Hepatocyte (in vitro differentiated cells): ENCODE data around the gene ZNF648. TPM values are rescaled to one million over a fixed set of nuclear protein-coding genes. Genes with fewer than 3 reads are reported as not detected.

ENCODE experiments used
- DNase-seq: peaks from one replicate; pipeline ENCODE4 v3.0.0-alpha.2; 2016; ENCODE audit warnings: low spot score
- H2AFZ ChIP-seq: fragments of 200-600 bp; sonication (generic); 2 replicates; pipeline ENCODE4 v1.6.0; 2016; ENCODE audit warnings: antibody characterized with exemption, mild to moderate bottlenecking
- H3K27ac ChIP-seq: fragments of 200-600 bp; sonication (generic); 2 replicates; pipeline ENCODE4 v1.5.1; 2016; ENCODE audit warnings: mild to moderate bottlenecking
- H3K27me3 ChIP-seq: fragments of 200-600 bp; sonication (generic); 2 replicates; pipeline ENCODE4 v1.6.1; 2016
- H3K36me3 ChIP-seq: fragments of 200-600 bp; sonication (generic); replicated peaks from 2 replicates; pipeline ENCODE4 v1.5.1; 2016; ENCODE audit warnings: low read depth; ENCODE audit not compliant: insufficient read depth
- H3K4me1 ChIP-seq: fragments of 200-600 bp; sonication (generic); 2 replicates; pipeline ENCODE4 v1.5.1; 2016; ENCODE audit warnings: mild to moderate bottlenecking, moderate library complexity; ENCODE audit not compliant: insufficient read depth
- H3K4me2 ChIP-seq: fragments of 200-600 bp; sonication (generic); 2 replicates; pipeline ENCODE4 v1.6.0; 2016
- H3K4me3 ChIP-seq: fragments of 200-600 bp; sonication (generic); 2 replicates; pipeline ENCODE4 v1.5.1; 2016; ENCODE audit warnings: mild to moderate bottlenecking
- H3K79me2 ChIP-seq: fragments of 200-600 bp; sonication (generic); 2 replicates; pipeline ENCODE4 v1.6.0; 2017; ENCODE audit warnings: mild to moderate bottlenecking
- H3K9me2 ChIP-seq: fragments of 200-600 bp; sonication (generic); replicated peaks from 2 replicates; pipeline ENCODE4 v1.6.0; 2017; ENCODE audit warnings: mild to moderate bottlenecking; ENCODE audit not compliant: insufficient read depth
- H3K9me3 ChIP-seq: fragments of 200-600 bp; sonication (generic); 2 replicates; pipeline ENCODE4 v1.5.1; 2016; ENCODE audit warnings: low read depth, mild to moderate bottlenecking
- H4K20me1 ChIP-seq: fragments of 200-600 bp; sonication (generic); 2 replicates; pipeline ENCODE4 v1.6.0; 2016; ENCODE audit warnings: mild to moderate bottlenecking; ENCODE audit not compliant: insufficient read depth, poor library complexity, severe bottlenecking
- EZH2 ChIP-seq: fragments of 200-600 bp; sonication (generic); IDR thresholded peaks from 2 replicates; pipeline ENCODE4 v1.6.1; 2016; ENCODE audit warnings: antibody characterized with exemption, mild to moderate bottlenecking, borderline replicate concordance
- EZH2phosphoT487 ChIP-seq: fragments of 200-600 bp; sonication (generic); IDR thresholded peaks from one replicate; pipeline ENCODE4 v1.6.1; 2018; ENCODE audit warnings: antibody characterized with exemption, mild to moderate bottlenecking, low read depth, moderate library complexity; ENCODE audit not compliant: unreplicated experiment, severe bottlenecking
- WGBS: methylation state at CpG from one replicate; pipeline ENCODE4 v1.1.6; 2016; ENCODE audit warnings: low lambda C conversion rate; ENCODE audit errors: missing lambda C conversion rate; 5-methylcytosine and 5-hydroxymethylcytosine counted together
- polyA plus RNA-seq: library from polyadenylated mRNA; unstranded; fragments of >200 nt; fragmentation: Nextera tagmentation; extraction: Ambion mirVana; gene quantifications from 2 replicates; pipeline ENCODE4 v1.2.1, GENCODE V29; 2016
- total RNA-seq: library from RNA; depleted of rRNA; stranded (reverse); fragments of >200 nt; gene quantifications from 2 replicates; pipeline ENCODE4 v1.2.3, GENCODE V29; 2014
- TF ChIP-seq, protein P1 (sequence below): fragments of 200-600 bp; sonication (generic); IDR thresholded peaks from 2 replicates; pipeline ENCODE4 v1.5.1; 2016; ENCODE audit warnings: antibody characterized with exemption, mild to moderate bottlenecking; ENCODE audit not compliant: poor library complexity

ZNF648 gene
- total and polyA plus RNA-seq, 2 experiments from 2014 or later: 0.23 TPM; not detected in 1

DNA sequence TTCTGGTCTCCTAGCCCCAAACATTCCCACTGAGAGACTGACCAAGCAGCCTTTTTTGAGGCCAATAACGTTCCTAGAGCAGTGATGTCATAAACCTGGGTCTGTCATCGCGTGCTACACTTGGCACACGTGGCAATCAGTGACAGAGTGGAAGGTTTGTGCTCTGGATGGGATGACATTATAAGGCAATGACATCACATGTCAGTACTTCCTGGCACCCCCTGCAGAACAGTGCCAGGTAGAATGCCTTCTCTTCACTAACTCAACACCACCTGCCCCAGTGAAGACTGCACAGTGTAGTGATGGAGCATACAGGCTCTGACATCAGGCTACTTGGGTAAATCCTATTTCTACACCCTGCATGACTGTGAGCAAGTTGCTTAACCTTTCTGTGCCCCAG is 5.4 kb upstream of the ZNF648 start:
- no peaks in the 10 kb centered on the region for H3K27me3 ChIP-seq
- H3K9me3 ChIP-seq: no peaks in the 10 kb centered on the region
- H2AFZ ChIP-seq: no peak overlapping the region
- DNase-seq: no peak
- H3K27ac ChIP-seq: no peak overlapping the region
- no peaks in the 10 kb centered on the region for H4K20me1 ChIP-seq
- no peaks in the 10 kb centered on the region for H3K36me3 ChIP-seq
- H3K9me2 ChIP-seq: no peaks in the 10 kb centered on the region
- 78% methylated on average over 4 of the region's 4 CpGs for WGBS
- H3K4me3 ChIP-seq: no peak overlapping the region
- TF ChIP-seq EZH2phosphoT487 (no peak), EZH2 (no peak)
- TF ChIP-seq, protein P1, sequence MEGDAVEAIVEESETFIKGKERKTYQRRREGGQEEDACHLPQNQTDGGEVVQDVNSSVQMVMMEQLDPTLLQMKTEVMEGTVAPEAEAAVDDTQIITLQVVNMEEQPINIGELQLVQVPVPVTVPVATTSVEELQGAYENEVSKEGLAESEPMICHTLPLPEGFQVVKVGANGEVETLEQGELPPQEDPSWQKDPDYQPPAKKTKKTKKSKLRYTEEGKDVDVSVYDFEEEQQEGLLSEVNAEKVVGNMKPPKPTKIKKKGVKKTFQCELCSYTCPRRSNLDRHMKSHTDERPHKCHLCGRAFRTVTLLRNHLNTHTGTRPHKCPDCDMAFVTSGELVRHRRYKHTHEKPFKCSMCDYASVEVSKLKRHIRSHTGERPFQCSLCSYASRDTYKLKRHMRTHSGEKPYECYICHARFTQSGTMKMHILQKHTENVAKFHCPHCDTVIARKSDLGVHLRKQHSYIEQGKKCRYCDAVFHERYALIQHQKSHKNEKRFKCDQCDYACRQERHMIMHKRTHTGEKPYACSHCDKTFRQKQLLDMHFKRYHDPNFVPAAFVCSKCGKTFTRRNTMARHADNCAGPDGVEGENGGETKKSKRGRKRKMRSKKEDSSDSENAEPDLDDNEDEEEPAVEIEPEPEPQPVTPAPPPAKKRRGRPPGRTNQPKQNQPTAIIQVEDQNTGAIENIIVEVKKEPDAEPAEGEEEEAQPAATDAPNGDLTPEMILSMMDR: no peak
- H3K4me2 ChIP-seq: no peak overlapping the region
- H3K79me2 ChIP-seq: no peaks in the 10 kb centered on the region
- no peaks in the 10 kb centered on the region for H3K4me1 ChIP-seq

DNA sequence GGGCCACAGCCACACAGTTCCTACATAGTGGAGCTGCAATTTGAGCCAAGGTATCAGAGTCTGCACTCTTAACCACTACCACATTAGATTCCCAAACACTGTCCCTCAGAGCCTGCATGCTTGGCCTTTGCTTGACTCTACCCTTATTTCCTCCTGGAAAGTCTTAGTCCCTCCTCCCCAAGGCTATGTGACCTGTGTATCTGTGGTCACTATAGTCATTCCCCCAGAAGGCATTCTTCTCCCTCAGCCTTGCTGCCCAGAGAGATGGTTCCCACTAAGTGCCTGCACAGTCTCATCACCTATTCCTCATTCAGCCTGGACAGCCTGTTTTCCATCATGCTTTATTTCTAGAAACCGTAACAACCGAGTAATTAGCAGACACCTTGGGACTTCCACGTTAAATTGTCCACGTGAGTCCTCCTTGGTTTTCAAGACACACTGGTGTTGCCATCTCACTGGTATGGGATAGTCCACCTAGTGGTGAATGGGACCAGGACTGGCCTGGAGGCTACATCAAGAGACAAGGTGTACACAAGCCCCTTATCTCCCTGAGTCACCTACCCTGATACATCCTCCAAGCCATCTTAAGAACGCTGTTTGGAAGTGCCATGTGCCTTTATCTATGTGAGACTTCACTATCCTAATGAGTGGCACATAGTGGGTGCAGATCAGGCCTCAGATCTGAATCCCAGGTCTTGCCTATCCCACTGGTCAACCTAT is 3.8 kb upstream of the ZNF648 start:
- TF ChIP-seq, protein P1: no peak
- TF ChIP-seq EZH2phosphoT487 (no peak), EZH2 (no peak)
- 88% methylated on average over 5 of the region's 5 CpGs for WGBS
- no peaks in the 10 kb centered on the region for H4K20me1 ChIP-seq
- no peaks in the 10 kb centered on the region for H3K36me3 ChIP-seq
- H3K27me3 ChIP-seq: no peaks in the 10 kb centered on the region
- H3K4me1 ChIP-seq: no peaks in the 10 kb centered on the region
- H3K9me3 ChIP-seq: no peaks in the 10 kb centered on the region
- no peak overlapping the region for H2AFZ ChIP-seq
- H3K9me2 ChIP-seq: no peaks in the 10 kb centered on the region
- H3K4me3 ChIP-seq: no peak overlapping the region
- no peak overlapping the region for H3K27ac ChIP-seq
- H3K79me2 ChIP-seq: no peaks in the 10 kb centered on the region
- H3K4me2 ChIP-seq: no peak overlapping the region
- DNase-seq: no peak

DNA sequence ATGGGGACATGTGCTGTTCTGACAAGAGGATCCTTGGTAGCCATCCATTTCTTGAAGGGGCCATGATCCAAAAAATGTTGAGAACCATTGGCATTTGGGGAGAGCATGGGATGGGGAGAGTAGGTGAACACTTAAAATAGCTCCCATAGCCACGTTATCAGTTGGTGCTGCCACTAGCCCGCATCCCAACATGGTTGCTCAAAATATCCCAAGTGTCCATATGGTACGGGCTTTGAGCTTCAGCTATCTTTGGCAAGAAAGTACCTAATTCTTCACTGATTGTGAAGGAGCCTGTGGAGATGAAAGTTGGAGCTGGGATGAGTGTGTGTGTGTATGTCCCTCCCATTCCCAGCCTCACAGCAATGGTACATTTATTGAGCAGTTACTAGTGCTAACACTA is 3.1 kb upstream of the ZNF648 start:
- Histone ChIP-seq H3K9me2 (no peaks in the 10 kb centered on the region), H3K4me2 (no peak overlapping the region), H2AFZ (no peak overlapping the region), H4K20me1 (no peaks in the 10 kb centered on the region), H3K27ac (no peak overlapping the region), H3K4me1 (no peaks in the 10 kb centered on the region), H3K9me3 (no peaks in the 10 kb centered on the region), H3K36me3 (no peaks in the 10 kb centered on the region), H3K4me3 (no peak overlapping the region), H3K79me2 (no peaks in the 10 kb centered on the region), H3K27me3 (no peaks in the 10 kb centered on the region)
- no peak for DNase-seq
- 94% methylated on average over 3 of the region's 3 CpGs for WGBS
- TF ChIP-seq EZH2: no peak

DNA sequence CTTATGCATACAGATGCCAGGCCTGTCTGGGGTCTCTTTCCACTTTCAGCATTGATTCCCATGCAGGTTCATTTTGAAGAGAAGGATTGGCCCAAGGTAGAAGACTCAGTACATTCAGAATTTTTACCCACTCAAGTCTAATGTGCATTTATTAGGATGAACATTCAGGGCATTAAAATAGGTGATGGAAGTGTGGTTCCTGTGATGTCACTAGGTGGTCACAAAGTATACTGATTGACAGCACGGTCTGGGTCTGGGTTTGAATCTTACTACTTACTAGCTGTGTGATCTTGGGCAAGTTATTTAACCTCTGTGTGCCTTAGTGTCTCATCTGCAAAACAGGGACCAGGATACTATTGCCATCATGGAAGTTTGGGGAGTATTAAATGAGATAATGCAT is 711 bp upstream of the ZNF648 start:
- Histone ChIP-seq H3K27me3 (no peaks in the 10 kb centered on the region), H3K79me2 (no peaks in the 10 kb centered on the region), H4K20me1 (no peaks in the 10 kb centered on the region), H3K9me2 (no peaks in the 10 kb centered on the region), H3K36me3 (no peaks in the 10 kb centered on the region), H3K4me3 (no peak overlapping the region), H3K9me3 (no peaks in the 10 kb centered on the region), H2AFZ (no peak overlapping the region), H3K4me1 (no peaks in the 10 kb centered on the region), H3K4me2 (no peak overlapping the region), H3K27ac (no peak overlapping the region)
- WGBS: 90% methylated on average over 1 of the region's 1 CpG
- no peak for DNase-seq
- TF ChIP-seq EZH2phosphoT487 (no peak), EZH2 (no peak)
- TF ChIP-seq, protein P1: no peak
